ENCODE results near the gene HSPG2.

HSPG2 gene

GRCh38 chr1:21886486-21887215 is 50.5 kb downstream of the HSPG2 start:
- no peak overlapping the region for H3K27ac ChIP-seq (ENCODE audit: low read depth, low read length)
- H3K27me3 ChIP-seq (ENCODE audit: insufficient read depth, low read length), result no peaks in the 10 kb centered on the region
- H3K79me2 ChIP-seq (ENCODE audit: control insufficient read depth, insufficient read depth, low read length, unreplicated experiment), result no peaks in the 10 kb centered on the region
- H3K36me3 ChIP-seq (ENCODE audit: insufficient read depth, low read length), result peaks cover 14% of the 10 kb centered on the region
- no peak overlapping the region for H2AFZ ChIP-seq (ENCODE audit: low read length, unreplicated experiment)
- no peak overlapping the region for H3K4me3 ChIP-seq (ENCODE audit: low read depth, low read length)
- H3K4me1 ChIP-seq (ENCODE audit: control insufficient read depth, insufficient read depth, low read length, unreplicated experiment), result no peaks in the 10 kb centered on the region

- Histone ChIP-seq H3K27me3 (ENCODE audit: insufficient read depth, low read length) (no peaks in the 10 kb centered on the region), H3K36me3 (ENCODE audit: insufficient read depth, low read length) (peaks cover 20% of the 10 kb centered on the region), H2AFZ (ENCODE audit: low read length, unreplicated experiment) (no peak overlapping the region)
These were observed 51.7 kb downstream of the HSPG2 start for GRCh38 chr1:21885236-21886037.

GRCh38 chr1:21884456-21885235 is 52.5 kb downstream of the HSPG2 start:
- Histone ChIP-seq H3K27ac (ENCODE audit: low read depth, low read length) (no peak overlapping the region), H3K4me1 (ENCODE audit: control insufficient read depth, insufficient read depth, low read length, unreplicated experiment) (no peaks in the 10 kb centered on the region), H3K36me3 (ENCODE audit: insufficient read depth, low read length) (peaks cover 22% of the 10 kb centered on the region), H2AFZ (ENCODE audit: low read length, unreplicated experiment) (no peak overlapping the region), H3K27me3 (ENCODE audit: insufficient read depth, low read length) (no peaks in the 10 kb centered on the region), H3K79me2 (ENCODE audit: control insufficient read depth, insufficient read depth, low read length, unreplicated experiment) (no peaks in the 10 kb centered on the region), H3K4me3 (ENCODE audit: low read depth, low read length) (no peak overlapping the region)

More at GRCh38 chr1:21885236-21886037, 51.7 kb downstream of the HSPG2 start:
- Histone ChIP-seq H3K27ac (ENCODE audit: low read depth, low read length) (no peak overlapping the region), H3K4me3 (ENCODE audit: low read depth, low read length) (no peak overlapping the region), H3K79me2 (ENCODE audit: control insufficient read depth, insufficient read depth, low read length, unreplicated experiment) (no peaks in the 10 kb centered on the region), H3K4me1 (ENCODE audit: control insufficient read depth, insufficient read depth, low read length, unreplicated experiment) (no peaks in the 10 kb centered on the region)

GRCh38 chr1:21882721-21883415 is 54.2 kb downstream of the HSPG2 start:
- Histone ChIP-seq H3K79me2 (ENCODE audit: control insufficient read depth, insufficient read depth, low read length, unreplicated experiment) (no peaks in the 10 kb centered on the region), H3K4me3 (ENCODE audit: low read depth, low read length) (no peak overlapping the region), H3K27ac (ENCODE audit: low read depth, low read length) (no peak overlapping the region), H3K36me3 (ENCODE audit: insufficient read depth, low read length) (peaks cover 21% of the 10 kb centered on the region; the same call in 1 of the 2 replicates), H3K4me1 (ENCODE audit: control insufficient read depth, insufficient read depth, low read length, unreplicated experiment) (no peaks in the 10 kb centered on the region), H3K27me3 (ENCODE audit: insufficient read depth, low read length) (no peaks in the 10 kb centered on the region), H2AFZ (ENCODE audit: low read length, unreplicated experiment) (no peak overlapping the region)

- Histone ChIP-seq H2AFZ (ENCODE audit: low read length, unreplicated experiment) (no peak overlapping the region), H3K4me3 (ENCODE audit: low read depth, low read length) (no peak overlapping the region), H3K79me2 (ENCODE audit: control insufficient read depth, insufficient read depth, low read length, unreplicated experiment) (no peaks in the 10 kb centered on the region), H3K27me3 (ENCODE audit: insufficient read depth, low read length) (no peaks in the 10 kb centered on the region), H3K4me1 (ENCODE audit: control insufficient read depth, insufficient read depth, low read length, unreplicated experiment) (no peaks in the 10 kb centered on the region), H3K36me3 (ENCODE audit: insufficient read depth, low read length) (peaks cover 20% of the 10 kb centered on the region; the same call in 1 of the 2 replicates), H3K27ac (ENCODE audit: low read depth, low read length) (no peak overlapping the region)
These were observed 55.9 kb downstream of the HSPG2 start for GRCh38 chr1:21881250-21881649.

- no peak overlapping the region for H3K27ac ChIP-seq (ENCODE audit: low read depth, low read length)
- no peak overlapping the region for H3K4me3 ChIP-seq (ENCODE audit: low read depth, low read length)
These were observed 56.5 kb downstream of the HSPG2 start for GRCh38 chr1:21880619-21880970.

GRCh38 chr1:21879928-21880618 is 57.0 kb downstream of the HSPG2 start:
- Histone ChIP-seq H3K79me2 (ENCODE audit: control insufficient read depth, insufficient read depth, low read length, unreplicated experiment) (no peaks in the 10 kb centered on the region), H3K36me3 (ENCODE audit: insufficient read depth, low read length) (peaks cover 18% of the 10 kb centered on the region; the same call in 1 of the 2 replicates), H3K4me3 (ENCODE audit: low read depth, low read length) (no peak overlapping the region), H3K27ac (ENCODE audit: low read depth, low read length) (no peak overlapping the region), H2AFZ (ENCODE audit: low read length, unreplicated experiment) (no peak overlapping the region), H3K4me1 (ENCODE audit: control insufficient read depth, insufficient read depth, low read length, unreplicated experiment) (no peaks in the 10 kb centered on the region), H3K27me3 (ENCODE audit: insufficient read depth, low read length) (no peaks in the 10 kb centered on the region)

More at GRCh38 chr1:21880619-21880970, 56.5 kb downstream of the HSPG2 start:
- no peaks in the 10 kb centered on the region for H3K27me3 ChIP-seq (ENCODE audit: insufficient read depth, low read length)
- peaks cover 18% of the 10 kb centered on the region; the same call in 1 of the 2 replicates for H3K36me3 ChIP-seq (ENCODE audit: insufficient read depth, low read length)
- H3K4me1 ChIP-seq (ENCODE audit: control insufficient read depth, insufficient read depth, low read length, unreplicated experiment), result no peaks in the 10 kb centered on the region
- H2AFZ ChIP-seq (ENCODE audit: low read length, unreplicated experiment), result no peak overlapping the region
- H3K79me2 ChIP-seq (ENCODE audit: control insufficient read depth, insufficient read depth, low read length, unreplicated experiment), result no peaks in the 10 kb centered on the region

- H2AFZ ChIP-seq (ENCODE audit: low read length, unreplicated experiment), result no peak overlapping the region
- H3K36me3 ChIP-seq (ENCODE audit: insufficient read depth, low read length), result peaks cover 22% of the 10 kb centered on the region; the same call in 1 of the 2 replicates
- no peaks in the 10 kb centered on the region for H3K79me2 ChIP-seq (ENCODE audit: control insufficient read depth, insufficient read depth, low read length, unreplicated experiment)
- no peaks in the 10 kb centered on the region for H3K27me3 ChIP-seq (ENCODE audit: insufficient read depth, low read length)
- no peak overlapping the region for H3K27ac ChIP-seq (ENCODE audit: low read depth, low read length)
- no peaks in the 10 kb centered on the region for H3K4me1 ChIP-seq (ENCODE audit: control insufficient read depth, insufficient read depth, low read length, unreplicated experiment)
- H3K4me3 ChIP-seq (ENCODE audit: low read depth, low read length), result no peak overlapping the region
These were observed 58.2 kb downstream of the HSPG2 start for GRCh38 chr1:21878840-21879478.

GRCh38 chr1:21878009-21878773 is 58.9 kb downstream of the HSPG2 start:
- H2AFZ ChIP-seq (ENCODE audit: low read length, unreplicated experiment), result no peak overlapping the region
- H3K4me3 ChIP-seq (ENCODE audit: low read depth, low read length), result no peak overlapping the region
- H3K36me3 ChIP-seq (ENCODE audit: insufficient read depth, low read length), result peaks cover 22% of the 10 kb centered on the region; the same call in 1 of the 2 replicates
- no peaks in the 10 kb centered on the region for H3K4me1 ChIP-seq (ENCODE audit: control insufficient read depth, insufficient read depth, low read length, unreplicated experiment)
- no peaks in the 10 kb centered on the region for H3K79me2 ChIP-seq (ENCODE audit: control insufficient read depth, insufficient read depth, low read length, unreplicated experiment)
- no peak overlapping the region for H3K27ac ChIP-seq (ENCODE audit: low read depth, low read length)
- H3K27me3 ChIP-seq (ENCODE audit: insufficient read depth, low read length), result no peaks in the 10 kb centered on the region

Measured in ACC112 (cell line).